Neural cell (in vitro differentiated cells): ENCODE results near the gene CHDH. TPM values are rescaled to one million over a fixed set of nuclear protein-coding genes. Genes with fewer than 3 reads are reported as not detected.

Source experiments
- H2AFZ ChIP-seq: fragments of 200-600, 300-800 bp; sonication (generic), shearing (Covaris generic); 2 replicates; pipeline ENCODE4 v1.6.0; 2014; ENCODE audit warnings: low read depth, mild to moderate bottlenecking, antibody characterized with exemption, low read length, moderate library complexity
- H3F3A ChIP-seq: fragments of 200-600 bp; shearing (Covaris generic); 2 replicates; pipeline ENCODE4 v1.6.1; 2016; ENCODE audit warnings: mild to moderate bottlenecking, moderate library complexity, mixed read lengths, antibody characterized with exemption, low read length; ENCODE audit not compliant: insufficient read depth, poor library complexity, severe bottlenecking
- H3K27ac ChIP-seq: fragments of 200-600, 300-800 bp; sonication (generic), shearing (Covaris generic); 2 replicates; pipeline ENCODE4 v1.5.1; 2014; ENCODE audit warnings: mild to moderate bottlenecking, low read length, moderate library complexity
- H3K27me3 ChIP-seq: fragments of 300-800, 200-600 bp; sonication (generic), shearing (Covaris generic); 2 replicates; pipeline ENCODE4 v1.6.0; 2014; ENCODE audit warnings: mild to moderate bottlenecking, low read depth, low read length, moderate library complexity; ENCODE audit not compliant: insufficient read depth
- H3K36me3 ChIP-seq: fragments of 300-800, 200-600 bp; sonication (generic), shearing (Covaris generic); 2 replicates; pipeline ENCODE4 v1.5.1; 2014; ENCODE audit warnings: mild to moderate bottlenecking, antibody characterized with exemption, low read length, moderate library complexity; ENCODE audit not compliant: insufficient read depth
- H3K4me2 ChIP-seq: fragments of 300-800, 200-600 bp; sonication (generic), shearing (Covaris generic); 2 replicates; pipeline ENCODE4 v1.6.0; 2014; ENCODE audit warnings: mild to moderate bottlenecking, low read length
- H3K4me3 ChIP-seq: fragments of 300-800, 200-600 bp; sonication (generic), shearing (Covaris generic); 2 replicates; pipeline ENCODE4 v1.5.1; 2014; ENCODE audit warnings: mild to moderate bottlenecking, low read length, moderate library complexity
- H3K79me2 ChIP-seq: fragments of 200-600 bp; shearing (Covaris generic); replicated peaks from 2 replicates; pipeline ENCODE4 v1.6.0; 2014; ENCODE audit warnings: mild to moderate bottlenecking, low read length, moderate library complexity; ENCODE audit not compliant: insufficient read depth
- H3K9ac ChIP-seq: fragments of 300-800, 200-600 bp; sonication (generic), shearing (Covaris generic); 2 replicates; pipeline ENCODE4 v1.6.1; 2016; ENCODE audit warnings: mild to moderate bottlenecking, low read length, mixed read lengths
- H3K9me2 ChIP-seq: fragments of 200-600 bp; shearing (Covaris generic); 2 replicates; pipeline ENCODE4 v1.6.1; 2016; ENCODE audit warnings: mild to moderate bottlenecking, low read length, mixed read lengths; ENCODE audit not compliant: insufficient read depth
- H3K9me3 ChIP-seq: fragments of 200-600, 300-800 bp; sonication (generic), shearing (Covaris generic); 2 replicates; pipeline ENCODE4 v1.6.1; 2016; ENCODE audit warnings: mild to moderate bottlenecking, mixed run types, low read length, moderate library complexity, mixed read lengths
- H4K20me1 ChIP-seq: fragments of 200-600 bp; shearing (Covaris generic); 2 replicates; pipeline ENCODE4 v1.6.1; 2016; ENCODE audit warnings: mild to moderate bottlenecking, mixed run types; ENCODE audit not compliant: insufficient read depth
- CTCF ChIP-seq: fragments of 450-650 bp; IDR thresholded peaks from 2 replicates; pipeline ENCODE4 v1.5.1; 2014; ENCODE audit warnings: antibody characterized with exemption, mild to moderate bottlenecking, moderate library complexity; ENCODE audit not compliant: poor library complexity, severe bottlenecking
- EP300 ChIP-seq: fragments of 450-650 bp; conservative IDR thresholded peaks from 2 replicates; pipeline ENCODE4 v1.6.1; 2014; ENCODE audit warnings: antibody characterized with exemption, mild to moderate bottlenecking, moderate library complexity; ENCODE audit not compliant: poor library complexity, severe bottlenecking
- EZH2 ChIP-seq: fragments of 200-600, 300-800 bp; shearing (Covaris generic), sonication (generic); IDR thresholded peaks from 2 replicates; pipeline ENCODE4 v1.6.1; 2014; ENCODE audit warnings: antibody characterized with exemption, low read length, borderline replicate concordance, mild to moderate bottlenecking; ENCODE audit not compliant: insufficient read depth, poor library complexity, severe bottlenecking
- MXI1 ChIP-seq: fragments of 450-650 bp; conservative IDR thresholded peaks from 2 replicates; pipeline ENCODE4 v1.6.1; 2014; ENCODE audit warnings: antibody characterized with exemption, mild to moderate bottlenecking; ENCODE audit not compliant: poor library complexity, severe bottlenecking
- POLR2AphosphoS5 ChIP-seq: IDR thresholded peaks from 2 replicates; pipeline ENCODE4 v1.6.1; 2012
- RAD21 ChIP-seq: fragments of 450-650 bp; conservative IDR thresholded peaks from 2 replicates; pipeline ENCODE4 v1.6.1; 2014; ENCODE audit warnings: antibody characterized with exemption, mild to moderate bottlenecking, moderate library complexity
- SMC3 ChIP-seq: fragments of 450-650 bp; conservative IDR thresholded peaks from 2 replicates; pipeline ENCODE4 v1.6.1; 2014; ENCODE audit warnings: antibody characterized with exemption, mild to moderate bottlenecking, moderate library complexity; ENCODE audit not compliant: poor library complexity
- TAF1 ChIP-seq: IDR thresholded peaks from 2 replicates; pipeline ENCODE4 v1.6.1; 2012; ENCODE audit warnings: low read depth
- polyA plus RNA-seq: library from polyadenylated mRNA; depleted of rRNA; stranded (reverse); fragments of >200 nt; gene quantifications from 2 replicates; pipeline ENCODE4 v1.2.3, GENCODE V29; 2014
- TF ChIP-seq, protein P1 (sequence below): IDR thresholded peaks from 2 replicates; pipeline ENCODE4 v1.6.1; 2012; ENCODE audit warnings: borderline replicate concordance

The CHDH gene
- polyA plus RNA-seq, 1 donor from 2014 or later = 0.17 TPM

GRCh38 chr3:53765753-53766152 lies 80.5 kb downstream of the CHDH start:
- no peaks in the 10 kb centered on the region for H3K36me3 ChIP-seq

DNA sequence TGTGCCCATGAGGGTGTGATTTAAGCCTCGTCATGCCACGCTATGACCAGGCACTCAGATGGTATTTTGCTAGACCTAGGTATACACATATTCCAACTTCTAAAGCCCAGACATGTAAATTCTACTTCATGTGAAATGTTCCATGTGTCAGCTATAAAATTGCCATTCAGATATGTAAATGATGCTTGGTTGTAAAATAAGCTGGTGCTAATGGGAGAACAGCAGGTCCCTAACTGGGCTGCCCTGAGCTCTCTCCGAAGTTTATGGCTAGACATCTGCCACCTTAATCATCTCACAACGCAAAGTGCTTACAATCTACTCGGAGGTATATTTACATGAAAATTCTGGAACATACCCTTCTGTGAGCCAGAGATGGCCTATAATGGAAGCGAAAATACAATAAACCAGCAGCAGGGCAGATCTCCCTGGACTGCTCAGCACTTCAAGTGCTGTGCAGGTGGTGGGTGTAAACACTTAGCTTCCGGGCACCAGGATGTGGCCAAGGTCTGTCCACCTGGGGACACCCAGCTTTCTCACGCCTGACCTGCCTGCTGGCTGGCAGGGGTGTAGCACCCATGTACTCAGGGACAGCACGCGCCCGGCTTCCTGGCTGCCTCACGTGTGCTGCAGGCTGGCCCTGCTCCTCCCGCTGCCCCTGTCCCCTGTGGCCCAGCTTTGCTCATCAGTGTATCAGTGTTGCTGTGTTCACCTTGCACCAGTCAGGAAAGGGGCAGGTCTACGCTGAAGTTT lies 82.0 kb downstream of the CHDH start:
- no peaks in the 10 kb centered on the region for H3K36me3 ChIP-seq
- no peak overlapping the region for H3K4me3 ChIP-seq
- H3K9me3 ChIP-seq = no peaks in the 10 kb centered on the region
- no peaks in the 10 kb centered on the region for H3K79me2 ChIP-seq
- H4K20me1 ChIP-seq = no peaks in the 10 kb centered on the region
- H3K27ac ChIP-seq = no peak overlapping the region
- no peak overlapping the region for H3K9ac ChIP-seq
- no peaks in the 10 kb centered on the region for H3F3A ChIP-seq
- H3K4me2 ChIP-seq = no peak overlapping the region
- no peak overlapping the region for H2AFZ ChIP-seq
- H3K27me3 ChIP-seq = no peaks in the 10 kb centered on the region
- no peaks in the 10 kb centered on the region for H3K9me2 ChIP-seq
- no peak for TF ChIP-seq RAD21
- TF ChIP-seq EP300 = no peak
- TF ChIP-seq, protein P1, sequence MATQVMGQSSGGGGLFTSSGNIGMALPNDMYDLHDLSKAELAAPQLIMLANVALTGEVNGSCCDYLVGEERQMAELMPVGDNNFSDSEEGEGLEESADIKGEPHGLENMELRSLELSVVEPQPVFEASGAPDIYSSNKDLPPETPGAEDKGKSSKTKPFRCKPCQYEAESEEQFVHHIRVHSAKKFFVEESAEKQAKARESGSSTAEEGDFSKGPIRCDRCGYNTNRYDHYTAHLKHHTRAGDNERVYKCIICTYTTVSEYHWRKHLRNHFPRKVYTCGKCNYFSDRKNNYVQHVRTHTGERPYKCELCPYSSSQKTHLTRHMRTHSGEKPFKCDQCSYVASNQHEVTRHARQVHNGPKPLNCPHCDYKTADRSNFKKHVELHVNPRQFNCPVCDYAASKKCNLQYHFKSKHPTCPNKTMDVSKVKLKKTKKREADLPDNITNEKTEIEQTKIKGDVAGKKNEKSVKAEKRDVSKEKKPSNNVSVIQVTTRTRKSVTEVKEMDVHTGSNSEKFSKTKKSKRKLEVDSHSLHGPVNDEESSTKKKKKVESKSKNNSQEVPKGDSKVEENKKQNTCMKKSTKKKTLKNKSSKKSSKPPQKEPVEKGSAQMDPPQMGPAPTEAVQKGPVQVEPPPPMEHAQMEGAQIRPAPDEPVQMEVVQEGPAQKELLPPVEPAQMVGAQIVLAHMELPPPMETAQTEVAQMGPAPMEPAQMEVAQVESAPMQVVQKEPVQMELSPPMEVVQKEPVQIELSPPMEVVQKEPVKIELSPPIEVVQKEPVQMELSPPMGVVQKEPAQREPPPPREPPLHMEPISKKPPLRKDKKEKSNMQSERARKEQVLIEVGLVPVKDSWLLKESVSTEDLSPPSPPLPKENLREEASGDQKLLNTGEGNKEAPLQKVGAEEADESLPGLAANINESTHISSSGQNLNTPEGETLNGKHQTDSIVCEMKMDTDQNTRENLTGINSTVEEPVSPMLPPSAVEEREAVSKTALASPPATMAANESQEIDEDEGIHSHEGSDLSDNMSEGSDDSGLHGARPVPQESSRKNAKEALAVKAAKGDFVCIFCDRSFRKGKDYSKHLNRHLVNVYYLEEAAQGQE = no peak
- TF ChIP-seq CTCF = no peak
- no peak for TF ChIP-seq POLR2AphosphoS5
- TF ChIP-seq SMC3 = no peak
- TF ChIP-seq MXI1 = no peak

More at GRCh38 chr3:53765753-53766152, 80.5 kb downstream of the CHDH start:
- no peak for TF ChIP-seq POLR2AphosphoS5
- TF ChIP-seq TAF1 = no peak
- TF ChIP-seq CTCF = no peak
- TF ChIP-seq SMC3 = no peak
- TF ChIP-seq MXI1 = no peak
- TF ChIP-seq EP300 = no peak
- TF ChIP-seq RAD21 = no peak
- TF ChIP-seq EZH2 = no peak
- TF ChIP-seq, protein P1 = no peak
- H2AFZ ChIP-seq = no peak overlapping the region
- no peaks in the 10 kb centered on the region for H3K27me3 ChIP-seq
- H3K27ac ChIP-seq = no peak overlapping the region
- no peak overlapping the region for H3K4me3 ChIP-seq
- H3K9ac ChIP-seq = no peak overlapping the region
- H3K9me2 ChIP-seq = no peaks in the 10 kb centered on the region
- H3F3A ChIP-seq = no peaks in the 10 kb centered on the region
- no peak overlapping the region for H3K4me2 ChIP-seq
- H4K20me1 ChIP-seq = no peaks in the 10 kb centered on the region
- no peaks in the 10 kb centered on the region for H3K79me2 ChIP-seq
- H3K9me3 ChIP-seq = no peaks in the 10 kb centered on the region
